Activated CD4-positive, alpha-beta memory T cell treated with anti-CD3 and anti-CD28 coated beads, Interleukin-2, amount 10 ng/mL, durations not matched to agents 7 days and 5 days (primary cell): Measurements from ENCODE around the gene ENPP1. TPM values are rescaled to one million over a fixed set of nuclear protein-coding genes. Genes with fewer than 3 reads are reported as not detected.
"Not testable (repeated sequence)": the region's sequence is repeated elsewhere in the genome, so short reads cannot be mapped to it uniquely, and the experiment has no call there.

Experiments
- CTCF ChIA-PET: fragments of 350-600 bp; sonication (Branson Sonifier 250); formaldehyde crosslinking; loops from one replicate; lab custom pipeline; 2021; ENCODE audit warnings: antibody characterized with exemption, inconsistent platforms; lab: Charles Lee
- POLR2A ChIA-PET: fragments of 350-600 bp; sonication (Branson Sonifier 250); formaldehyde crosslinking; loops from one replicate; lab custom pipeline; 2021; ENCODE audit warnings: antibody characterized with exemption; lab: Charles Lee
- DNase-seq: peaks from one replicate; pipeline ENCODE4 v3.0.0-alpha.2; 2020
- H3K27ac Mint-ChIP-seq: one replicate; pipeline ENCODE4 v1.8.0; 2021; ENCODE audit warnings: mild to moderate bottlenecking, mixed read lengths
- H3K27me3 Mint-ChIP-seq: one replicate; pipeline ENCODE4 v1.8.0; 2021; ENCODE audit warnings: mixed read lengths
- H3K36me3 Mint-ChIP-seq: one replicate; pipeline ENCODE4 v1.8.0; 2021; ENCODE audit warnings: low read depth, mixed read lengths
- H3K4me1 Mint-ChIP-seq: one replicate; pipeline ENCODE4 v1.8.0; 2021; ENCODE audit warnings: mixed read lengths
- H3K4me3 Mint-ChIP-seq: one replicate; pipeline ENCODE4 v1.8.0; 2021; ENCODE audit warnings: mild to moderate bottlenecking, mixed read lengths
- H3K9me3 Mint-ChIP-seq: one replicate; pipeline ENCODE4 v1.8.0; 2021; ENCODE audit warnings: mixed read lengths
- total RNA-seq, 2 experiments: library from RNA; stranded (reverse); gene quantifications; one replicate each; pipeline ENCODE4 v1.2.3, GENCODE V29; 2021

Gene ENPP1
- total RNA-seq, 2 experiments from 2014 or later: 0.48 to 0.53 TPM

GRCh38 chr6:131846023-131846663 is 38.3 kb downstream of the ENPP1 start:
- H3K27ac Mint-ChIP-seq: no peak overlapping the region
- H3K4me1 Mint-ChIP-seq: no peaks in the 10 kb centered on the region
- no peaks in the 10 kb centered on the region for H3K9me3 Mint-ChIP-seq
- no peaks in the 10 kb centered on the region for H3K36me3 Mint-ChIP-seq
- no peak for DNase-seq
- no peak overlapping the region for H3K4me3 Mint-ChIP-seq
- ChIA-PET CTCF (interaction anchor here (0.9 kb wide), 1 partner anchor 18 kb away, joined by 3 read pairs; no protein-coding TSS in a partner anchor), POLR2A (no interaction called here)
- peaks cover 2% of the 10 kb centered on the region for H3K27me3 Mint-ChIP-seq

- Mint-ChIP-seq H3K27ac (no peak overlapping the region), H3K4me1 (no peaks in the 10 kb centered on the region), H3K4me3 (no peak overlapping the region), H3K9me3 (no peaks in the 10 kb centered on the region), H3K36me3 (no peaks in the 10 kb centered on the region), H3K27me3 (peaks cover 2% of the 10 kb centered on the region)
- POLR2A ChIA-PET: no interaction called here
- CTCF ChIA-PET: interaction anchor here (0.9 kb wide), 1 partner anchor 19 kb away, joined by 3 read pairs; no protein-coding TSS in a partner anchor
- no peak for DNase-seq
Measured at GRCh38 chr6:131846905-131847304, 39.1 kb downstream of the ENPP1 start.

- no peaks in the 10 kb centered on the region for H3K9me3 Mint-ChIP-seq
Measured at GRCh38 chr6:131849799-131850198, 42.0 kb downstream of the ENPP1 start.

GRCh38 chr6:131851049-131851769 is 43.4 kb downstream of the ENPP1 start:
- no peaks in the 10 kb centered on the region for H3K36me3 Mint-ChIP-seq
- DNase-seq: no peak
- ChIA-PET CTCF (no interaction called here), POLR2A (no interaction called here)
- H3K9me3 Mint-ChIP-seq: no peaks in the 10 kb centered on the region
- H3K4me3 Mint-ChIP-seq: no peak overlapping the region
- H3K27me3 Mint-ChIP-seq: peaks cover 2% of the 10 kb centered on the region
- H3K4me1 Mint-ChIP-seq: no peaks in the 10 kb centered on the region
- no peak overlapping the region for H3K27ac Mint-ChIP-seq

More at GRCh38 chr6:131849799-131850198, 42.0 kb downstream of the ENPP1 start:
- POLR2A ChIA-PET: no interaction called here
- DNase-seq: no peak
- Mint-ChIP-seq H3K4me3 (no peak overlapping the region), H3K4me1 (no peaks in the 10 kb centered on the region), H3K36me3 (no peaks in the 10 kb centered on the region), H3K27ac (no peak overlapping the region), H3K27me3 (peaks cover 2% of the 10 kb centered on the region)
- CTCF ChIA-PET: no interaction called here

DNA sequence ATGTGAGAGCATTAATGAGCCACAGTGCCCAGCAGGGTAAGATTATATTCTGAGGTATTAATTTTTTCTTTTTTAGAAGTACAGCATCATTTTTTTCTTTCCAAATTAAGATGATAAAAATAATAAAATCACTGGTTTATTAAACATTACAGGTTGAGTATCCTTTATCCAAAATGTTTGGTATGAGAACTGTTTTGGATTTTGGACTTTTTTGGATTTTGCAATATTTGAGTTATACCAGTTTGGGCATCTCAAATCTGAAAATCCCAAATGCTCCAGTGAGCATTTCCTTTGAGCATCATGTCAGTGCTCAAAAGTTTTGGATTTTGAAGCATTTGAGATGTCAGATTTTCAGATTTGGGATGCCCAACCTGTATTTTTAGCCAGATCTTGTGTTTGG is 44.4 kb downstream of the ENPP1 start:
- POLR2A ChIA-PET: no interaction called here
- CTCF ChIA-PET: no interaction called here
- Mint-ChIP-seq H3K36me3 (no peaks in the 10 kb centered on the region), H3K27me3 (peaks cover 2% of the 10 kb centered on the region), H3K4me3 (no peak overlapping the region), H3K27ac (no peak overlapping the region), H3K4me1 (no peaks in the 10 kb centered on the region), H3K9me3 (no peaks in the 10 kb centered on the region)
- no peak for DNase-seq

DNA sequence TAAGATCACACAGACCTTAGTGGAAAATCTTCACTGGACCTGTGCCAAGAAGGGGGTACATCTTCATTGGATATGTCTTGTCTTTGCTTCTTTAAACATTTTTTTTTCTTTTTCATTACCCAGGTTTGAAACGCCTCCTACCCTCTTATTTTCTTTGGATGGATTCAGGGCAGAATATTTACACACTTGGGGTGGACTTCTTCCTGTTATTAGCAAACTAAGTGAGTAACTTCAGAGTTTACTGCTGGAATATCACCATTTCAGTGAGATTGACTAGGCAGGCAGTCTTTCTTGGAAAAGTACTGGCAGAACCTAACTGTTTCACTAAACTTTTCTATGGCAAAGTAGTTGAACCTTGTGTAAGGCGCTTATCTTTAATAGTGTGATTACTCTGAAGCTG is 47.0 kb downstream of the ENPP1 start:
- H3K36me3 Mint-ChIP-seq: no peaks in the 10 kb centered on the region
- H3K9me3 Mint-ChIP-seq: no peaks in the 10 kb centered on the region
- peaks cover 1% of the 10 kb centered on the region for H3K27me3 Mint-ChIP-seq
- no peak overlapping the region for H3K27ac Mint-ChIP-seq
- ChIA-PET CTCF (no interaction called here), POLR2A (no interaction called here)
- no peaks in the 10 kb centered on the region for H3K4me1 Mint-ChIP-seq
- DNase-seq: no peak
- no peak overlapping the region for H3K4me3 Mint-ChIP-seq

GRCh38 chr6:131858765-131859415 is 51.1 kb downstream of the ENPP1 start:
- no peak overlapping the region for H3K4me3 Mint-ChIP-seq
- no peaks in the 10 kb centered on the region for H3K36me3 Mint-ChIP-seq
- H3K4me1 Mint-ChIP-seq: peaks cover 1% of the 10 kb centered on the region
- no peak for DNase-seq
- no peak overlapping the region for H3K27ac Mint-ChIP-seq
- no peaks in the 10 kb centered on the region for H3K9me3 Mint-ChIP-seq
- POLR2A ChIA-PET: no interaction called here
- H3K27me3 Mint-ChIP-seq: no peaks in the 10 kb centered on the region
- CTCF ChIA-PET: no interaction called here

- H3K27me3 Mint-ChIP-seq, DNase-seq, H3K36me3 Mint-ChIP-seq, H3K27ac Mint-ChIP-seq, H3K4me3 Mint-ChIP-seq, CTCF ChIA-PET, H3K4me1 Mint-ChIP-seq, POLR2A ChIA-PET, H3K9me3 Mint-ChIP-seq: not testable (repeated sequence)
Measured at GRCh38 chr6:131859658-131860057, 51.8 kb downstream of the ENPP1 start.

GRCh38 chr6:131861381-131861780 is 53.6 kb downstream of the ENPP1 start:
- Mint-ChIP-seq H3K4me3 (no peak overlapping the region), H3K4me1 (peaks cover 2% of the 10 kb centered on the region), H3K9me3 (no peaks in the 10 kb centered on the region), H3K36me3 (no peaks in the 10 kb centered on the region), H3K27ac (no peak overlapping the region), H3K27me3 (peaks cover 2% of the 10 kb centered on the region)
- no peak for DNase-seq
- CTCF ChIA-PET: interaction anchor here (1.1 kb wide), 1 partner anchor 226 kb away, joined by 3 read pairs; no protein-coding TSS in a partner anchor
- POLR2A ChIA-PET: no interaction called here

DNA sequence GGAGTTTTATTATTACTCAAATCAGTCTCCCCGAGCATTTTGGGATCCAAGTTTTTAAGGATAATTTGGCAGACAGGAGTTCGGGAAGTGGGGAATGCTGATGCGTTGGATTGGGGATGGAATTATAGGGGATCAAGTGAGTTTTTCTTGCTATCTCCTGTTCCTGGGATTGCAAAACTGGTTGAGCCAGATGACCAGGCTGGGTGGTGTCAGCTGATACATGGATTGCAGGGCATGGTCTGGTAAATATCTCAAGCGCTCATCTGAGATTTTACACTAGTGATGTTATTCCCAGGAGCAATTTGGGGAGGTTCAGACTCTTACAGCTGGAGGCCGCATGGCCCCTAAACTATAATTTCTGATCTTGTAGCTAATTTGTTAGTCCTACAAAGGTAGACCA is 54.7 kb downstream of the ENPP1 start:
- ChIA-PET CTCF (no interaction called here), POLR2A (no interaction called here)
- DNase-seq: no peak
- no peak overlapping the region for H3K4me3 Mint-ChIP-seq
- peaks cover 2% of the 10 kb centered on the region for H3K4me1 Mint-ChIP-seq
- H3K27me3 Mint-ChIP-seq: peaks cover 2% of the 10 kb centered on the region
- H3K27ac Mint-ChIP-seq: no peak overlapping the region
- no peaks in the 10 kb centered on the region for H3K36me3 Mint-ChIP-seq
- no peaks in the 10 kb centered on the region for H3K9me3 Mint-ChIP-seq

- Mint-ChIP-seq H3K27ac (no peak overlapping the region), H3K36me3 (no peaks in the 10 kb centered on the region), H3K27me3 (peaks cover 2% of the 10 kb centered on the region), H3K4me3 (no peak overlapping the region), H3K4me1 (peaks cover 2% of the 10 kb centered on the region), H3K9me3 (no peaks in the 10 kb centered on the region)
- POLR2A ChIA-PET: no interaction called here
- CTCF ChIA-PET: interaction anchor here (0.9 to 1.1 kb wide), 3 partner anchors 42 to 349 kb away, joined by 3 to 4 read pairs (median 3); no protein-coding TSS in a partner anchor
- no peak for DNase-seq
Measured at GRCh38 chr6:131867744-131868143, 59.9 kb downstream of the ENPP1 start.

DNA sequence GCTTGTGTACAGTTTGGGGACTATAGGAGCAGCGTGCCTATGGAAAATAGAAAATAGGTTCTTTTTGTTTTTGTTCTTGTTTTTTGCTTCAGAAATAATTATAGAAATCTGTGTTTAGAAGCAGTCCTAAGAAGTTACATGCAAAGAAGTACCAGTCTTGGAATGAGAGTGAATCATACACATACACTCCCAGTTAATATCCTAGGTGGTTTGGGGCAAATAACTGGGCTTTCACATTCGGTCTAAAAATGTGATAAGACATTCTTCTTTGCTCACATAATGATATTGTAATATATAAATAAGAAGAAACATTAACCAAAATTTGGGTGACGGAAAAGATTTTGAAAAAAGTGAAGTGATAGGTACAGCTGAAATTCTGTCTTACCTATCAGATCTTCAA is 61.0 kb downstream of the ENPP1 start:
- Mint-ChIP-seq H3K9me3 (no peaks in the 10 kb centered on the region), H3K36me3 (no peaks in the 10 kb centered on the region), H3K27ac (no peak overlapping the region), H3K4me3 (no peak overlapping the region), H3K27me3 (peaks cover 2% of the 10 kb centered on the region), H3K4me1 (peaks cover 1% of the 10 kb centered on the region)
- ChIA-PET CTCF (no interaction called here), POLR2A (no interaction called here)
- no peak for DNase-seq

- POLR2A ChIA-PET: no interaction called here
- Mint-ChIP-seq H3K4me3 (no peak overlapping the region), H3K4me1 (no peaks in the 10 kb centered on the region), H3K9me3 (no peaks in the 10 kb centered on the region), H3K36me3 (no peaks in the 10 kb centered on the region), H3K27me3 (no peaks in the 10 kb centered on the region), H3K27ac (no peak overlapping the region)
- CTCF ChIA-PET: no interaction called here
- no peak for DNase-seq
Measured at GRCh38 chr6:131875647-131876046, 67.8 kb downstream of the ENPP1 start.
